ENCODE results near the gene LSM3. TPM values are rescaled to one million over a fixed set of nuclear protein-coding genes. Genes with fewer than 3 reads are reported as not detected.

The LSM3 gene
- total and polyA plus RNA-seq, 9 of the 15 experiments (the other 6 are each of a cell fraction or from before 2014, with no cell fraction given) = 33.8 to 203 (median 61.2) TPM

DNA sequence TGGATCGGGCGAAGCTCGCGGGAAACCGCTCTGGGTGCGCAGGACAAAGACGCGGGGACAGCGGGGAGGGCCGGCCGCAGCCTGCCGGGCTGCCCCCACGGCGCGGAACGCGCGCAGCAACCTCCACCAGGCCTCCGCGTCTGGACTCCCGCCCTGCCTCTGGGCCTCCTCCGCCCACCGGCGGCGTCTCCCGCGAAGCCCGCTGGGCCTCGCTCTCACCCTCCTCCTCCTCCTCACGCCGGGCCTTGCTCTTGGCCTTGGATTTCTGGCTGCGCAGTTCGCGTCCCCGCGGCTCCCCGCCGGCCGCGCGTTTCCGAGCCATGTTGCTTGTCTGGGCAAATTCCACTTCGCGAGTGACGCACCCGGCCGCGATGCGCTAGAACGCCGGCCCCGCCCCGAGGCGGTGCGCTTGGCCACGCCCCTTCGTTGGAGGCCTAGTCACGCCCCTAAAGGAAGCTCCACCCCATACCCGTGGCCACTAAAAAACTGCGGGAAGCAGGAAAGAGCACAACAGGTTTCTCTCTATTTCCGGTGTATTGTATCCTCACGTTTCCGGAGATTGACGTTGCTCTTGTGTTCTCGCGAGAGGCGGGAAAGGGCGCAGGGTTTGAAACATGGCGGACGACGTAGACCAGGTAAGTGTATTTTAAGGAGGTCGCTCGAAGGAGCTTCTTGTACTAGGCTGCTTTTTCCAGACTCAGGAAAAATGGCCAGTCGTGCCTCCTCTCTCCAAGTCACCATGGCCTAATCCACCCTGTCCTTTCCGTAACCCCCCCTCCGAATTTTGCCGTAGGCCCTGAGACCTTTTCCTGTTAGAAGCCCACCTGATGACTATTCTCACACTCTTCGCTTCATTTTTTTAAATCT is at the start of gene LSM3, which contains the start of gene XPC (continued):
- TF ChIP-seq ELK3 (CRISPR knock-in tag; IDR thresholded peaks at IDR 0.05) (no peak), PTTG1 (tag; IDR thresholded peaks at IDR 0.05; ENCODE audit: low read depth) (no peak), E2F3 (CRISPR knock-in tag; IDR thresholded peaks at IDR 0.05) (peak; percentile 91), GTF2A2 (tag; IDR thresholded peaks at IDR 0.05) (0 out of 2 replicates have a peak, but pooled peaks have one; percentile 43), NR2C2 (CRISPR knock-in tag; IDR thresholded peaks at IDR 0.05) (peak; percentile 81), NR2C2 (tag; IDR thresholded peaks at IDR 0.05) (peak; percentile 84), POLR2G (IDR thresholded peaks at IDR 0.05; ENCODE audit: low read depth, low read length) (peak; percentile 100), HDAC8 (tag; IDR thresholded peaks at IDR 0.05) (no peak), ZKSCAN8 (CRISPR knock-in tag; IDR thresholded peaks at IDR 0.05) (no peak), ATF7 (IDR thresholded peaks at IDR 0.05) (peak; percentile 92), STAT5B (CRISPR knock-in tag; IDR thresholded peaks at IDR 0.05) (no peak), CC2D1A (IDR thresholded peaks at IDR 0.05) (peak; percentile 50; the same call in 1 of the 2 replicates), RBM15 (IDR thresholded peaks at IDR 0.05; ENCODE audit: insufficient read depth, low read length) (no peak), CBX3 (IDR thresholded peaks at IDR 0.05; ENCODE audit: borderline replicate concordance in 1 of 2, low read length in 2 of 2) (peak in 1 of 2 experiments; percentile 14; a peak in 2 of 3 replicates), WHSC1 (IDR thresholded peaks at IDR 0.05; ENCODE audit: low read length) (no peak), ZNF3 (CRISPR knock-in tag; IDR thresholded peaks at IDR 0.05) (no peak), U2AF1 (optimal IDR thresholded peaks at IDR 0.05; ENCODE audit: low read depth, low read length) (no peak), ZNF143 (CRISPR knock-in tag; IDR thresholded peaks at IDR 0.05) (no peak), ZNF695 (CRISPR knock-in tag; IDR thresholded peaks at IDR 0.05) (no peak), PKNOX1 (IDR thresholded peaks at IDR 0.05) (peak; percentile 94), ZNF12 (CRISPR knock-in tag; IDR thresholded peaks at IDR 0.05) (peak; percentile 77), CREB1 (IDR thresholded peaks at IDR 0.05) (peak; percentile 79), CREB1 (CRISPR knock-in tag; IDR thresholded peaks at IDR 0.05) (peak; percentile 87), FOSL1 (tag; conservative IDR thresholded peaks at IDR 0.05) (peak; percentile 82)
- TF ChIP-seq, protein P1, sequence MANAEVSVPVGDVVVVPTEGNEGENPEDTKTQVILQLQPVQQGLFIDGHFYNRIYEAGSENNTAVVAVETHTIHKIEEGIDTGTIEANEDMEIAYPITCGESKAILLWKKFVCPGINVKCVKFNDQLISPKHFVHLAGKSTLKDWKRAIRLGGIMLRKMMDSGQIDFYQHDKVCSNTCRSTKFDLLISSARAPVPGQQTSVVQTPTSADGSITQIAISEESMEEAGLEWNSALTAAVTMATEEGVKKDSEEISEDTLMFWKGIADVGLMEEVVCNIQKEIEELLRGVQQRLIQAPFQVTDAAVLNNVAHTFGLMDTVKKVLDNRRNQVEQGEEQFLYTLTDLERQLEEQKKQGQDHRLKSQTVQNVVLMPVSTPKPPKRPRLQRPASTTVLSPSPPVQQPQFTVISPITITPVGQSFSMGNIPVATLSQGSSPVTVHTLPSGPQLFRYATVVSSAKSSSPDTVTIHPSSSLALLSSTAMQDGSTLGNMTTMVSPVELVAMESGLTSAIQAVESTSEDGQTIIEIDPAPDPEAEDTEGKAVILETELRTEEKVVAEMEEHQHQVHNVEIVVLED (CRISPR knock-in tag; IDR thresholded peaks at IDR 0.05) = peak; percentile 66
- TF ChIP-seq, protein P2, sequence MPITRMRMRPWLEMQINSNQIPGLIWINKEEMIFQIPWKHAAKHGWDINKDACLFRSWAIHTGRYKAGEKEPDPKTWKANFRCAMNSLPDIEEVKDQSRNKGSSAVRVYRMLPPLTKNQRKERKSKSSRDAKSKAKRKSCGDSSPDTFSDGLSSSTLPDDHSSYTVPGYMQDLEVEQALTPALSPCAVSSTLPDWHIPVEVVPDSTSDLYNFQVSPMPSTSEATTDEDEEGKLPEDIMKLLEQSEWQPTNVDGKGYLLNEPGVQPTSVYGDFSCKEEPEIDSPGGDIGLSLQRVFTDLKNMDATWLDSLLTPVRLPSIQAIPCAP (CRISPR knock-in tag; IDR thresholded peaks at IDR 0.05; ENCODE audit: borderline replicate concordance) = no peak

All from K562 (cell line).